ENCODE measurements around the gene CACTIN. TPM values are rescaled to one million over a fixed set of nuclear protein-coding genes. Genes with fewer than 3 reads are reported as not detected.
"Not testable (repeated sequence)": the region's sequence is repeated elsewhere in the genome, so short reads cannot be mapped to it uniquely, and the experiment has no call there.

CACTIN gene
- total RNA-seq, 1 experiment from 2014 or later: 25.1 TPM

DNA sequence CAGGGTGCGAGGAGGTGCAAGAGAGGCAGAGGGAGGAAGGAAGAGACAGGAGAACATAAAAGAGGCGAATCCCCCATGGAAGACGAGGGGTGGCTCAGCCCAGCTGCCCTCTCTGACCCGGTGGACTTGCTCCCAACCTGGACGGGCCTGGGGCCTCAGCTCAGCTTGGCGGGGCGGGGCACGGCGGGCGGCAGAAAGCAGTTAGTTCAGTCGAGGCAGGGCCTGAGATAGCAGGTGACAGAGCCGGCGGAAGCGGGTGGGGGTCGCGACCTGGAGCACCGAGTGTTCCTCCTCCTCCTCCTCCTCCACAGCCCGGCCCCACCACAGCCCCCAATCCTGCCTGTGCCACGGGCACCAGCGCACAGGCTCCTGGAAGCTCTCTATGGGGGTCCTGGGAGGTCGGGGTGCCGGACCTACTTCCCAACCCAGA, 7.0 kb upstream of the CACTIN start:
- Mint-ChIP-seq H3K36me3 (ENCODE audit: insufficient read depth, unreplicated experiment) (no peaks in the 10 kb centered on the region), H3K27me3 (ENCODE audit: insufficient read depth, unreplicated experiment) (no peaks in the 10 kb centered on the region), H3K4me3 (ENCODE audit: unreplicated experiment) (no peak overlapping the region), H3K9me3 (ENCODE audit: unreplicated experiment) (no peaks in the 10 kb centered on the region), H3K4me1 (ENCODE audit: insufficient read depth, unreplicated experiment) (no peaks in the 10 kb centered on the region), H3K27ac (ENCODE audit: low read depth, unreplicated experiment) (no peak overlapping the region)
- TF ChIP-seq, protein P1, sequence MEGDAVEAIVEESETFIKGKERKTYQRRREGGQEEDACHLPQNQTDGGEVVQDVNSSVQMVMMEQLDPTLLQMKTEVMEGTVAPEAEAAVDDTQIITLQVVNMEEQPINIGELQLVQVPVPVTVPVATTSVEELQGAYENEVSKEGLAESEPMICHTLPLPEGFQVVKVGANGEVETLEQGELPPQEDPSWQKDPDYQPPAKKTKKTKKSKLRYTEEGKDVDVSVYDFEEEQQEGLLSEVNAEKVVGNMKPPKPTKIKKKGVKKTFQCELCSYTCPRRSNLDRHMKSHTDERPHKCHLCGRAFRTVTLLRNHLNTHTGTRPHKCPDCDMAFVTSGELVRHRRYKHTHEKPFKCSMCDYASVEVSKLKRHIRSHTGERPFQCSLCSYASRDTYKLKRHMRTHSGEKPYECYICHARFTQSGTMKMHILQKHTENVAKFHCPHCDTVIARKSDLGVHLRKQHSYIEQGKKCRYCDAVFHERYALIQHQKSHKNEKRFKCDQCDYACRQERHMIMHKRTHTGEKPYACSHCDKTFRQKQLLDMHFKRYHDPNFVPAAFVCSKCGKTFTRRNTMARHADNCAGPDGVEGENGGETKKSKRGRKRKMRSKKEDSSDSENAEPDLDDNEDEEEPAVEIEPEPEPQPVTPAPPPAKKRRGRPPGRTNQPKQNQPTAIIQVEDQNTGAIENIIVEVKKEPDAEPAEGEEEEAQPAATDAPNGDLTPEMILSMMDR (IDR thresholded peaks at IDR 0.05; ENCODE audit: unreplicated experiment): no peak
- CTCF ChIA-PET: interaction anchor here (0.6 kb wide), 1 partner anchor 24 kb away, joined by 5 read pairs; no protein-coding TSS in a partner anchor
- intact Hi-C loops (cut with micrococcal nuclease): no loop called here
- BruUV-seq (replicated peaks): no TSS peak
- no peak for DNase-seq (ENCODE audit: unreplicated experiment)
- POLR2A ChIA-PET: no interaction called here

DNA sequence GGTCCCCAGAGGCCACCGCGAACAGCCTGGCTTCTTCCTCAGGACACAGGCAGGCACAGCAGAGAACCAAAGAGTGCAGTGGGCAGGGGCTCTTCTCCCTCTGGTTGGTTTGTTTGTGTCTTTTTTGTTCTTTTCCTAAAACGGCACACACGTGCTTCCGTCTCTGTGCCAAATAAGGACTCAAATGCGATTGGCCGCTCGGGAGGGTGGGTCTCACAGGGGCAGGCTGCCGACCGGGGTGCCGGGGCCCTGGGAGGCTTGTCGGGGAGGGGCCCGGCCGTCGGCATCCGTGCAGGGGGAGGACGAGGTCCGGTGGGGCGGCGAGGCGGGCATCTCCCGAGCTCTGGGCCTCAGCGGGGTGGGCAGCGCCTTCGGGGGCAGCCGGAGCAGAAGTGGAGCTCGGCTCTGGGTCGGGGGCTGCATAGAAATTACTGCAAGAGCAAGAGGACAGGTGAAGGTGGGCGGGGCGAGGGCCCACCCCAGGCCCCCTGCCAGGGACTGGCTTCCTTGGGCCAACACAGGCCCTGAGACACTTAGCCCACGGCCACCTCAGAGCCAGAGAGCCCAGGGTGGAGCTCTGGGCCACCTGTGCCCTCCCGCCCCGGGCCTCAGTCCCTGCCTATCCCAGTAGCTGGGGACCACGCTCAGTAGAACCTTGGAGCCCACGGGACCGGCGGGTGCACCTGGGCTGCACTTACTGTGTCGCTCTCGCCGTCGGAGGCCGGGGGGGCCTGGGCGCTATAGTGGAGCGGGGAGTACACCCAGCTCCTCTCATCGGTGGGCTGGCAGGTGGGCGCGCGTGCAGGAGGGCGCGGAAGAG, 6.4 kb upstream of the CACTIN start:
- no peaks in the 10 kb centered on the region for H3K36me3 Mint-ChIP-seq (ENCODE audit: insufficient read depth, unreplicated experiment)
- no TSS peak for BruUV-seq (replicated peaks)
- no peaks in the 10 kb centered on the region for H3K27me3 Mint-ChIP-seq (ENCODE audit: insufficient read depth, unreplicated experiment)
- intact Hi-C loops (cut with micrococcal nuclease): no loop called here
- CTCF ChIA-PET: interaction anchor here (0.6 kb wide), 1 partner anchor 25 kb away, joined by 5 read pairs; no protein-coding TSS in a partner anchor
- H3K9me3 Mint-ChIP-seq (ENCODE audit: unreplicated experiment): no peaks in the 10 kb centered on the region
- POLR2A ChIA-PET: no interaction called here
- TF ChIP-seq, protein P1 (IDR thresholded peaks at IDR 0.05; ENCODE audit: unreplicated experiment): no peak
- DNase-seq (ENCODE audit: unreplicated experiment): no peak
- no peaks in the 10 kb centered on the region for H3K4me1 Mint-ChIP-seq (ENCODE audit: insufficient read depth, unreplicated experiment)
- no peak overlapping the region for H3K27ac Mint-ChIP-seq (ENCODE audit: low read depth, unreplicated experiment)
- H3K4me3 Mint-ChIP-seq (ENCODE audit: unreplicated experiment): no peak overlapping the region

DNA sequence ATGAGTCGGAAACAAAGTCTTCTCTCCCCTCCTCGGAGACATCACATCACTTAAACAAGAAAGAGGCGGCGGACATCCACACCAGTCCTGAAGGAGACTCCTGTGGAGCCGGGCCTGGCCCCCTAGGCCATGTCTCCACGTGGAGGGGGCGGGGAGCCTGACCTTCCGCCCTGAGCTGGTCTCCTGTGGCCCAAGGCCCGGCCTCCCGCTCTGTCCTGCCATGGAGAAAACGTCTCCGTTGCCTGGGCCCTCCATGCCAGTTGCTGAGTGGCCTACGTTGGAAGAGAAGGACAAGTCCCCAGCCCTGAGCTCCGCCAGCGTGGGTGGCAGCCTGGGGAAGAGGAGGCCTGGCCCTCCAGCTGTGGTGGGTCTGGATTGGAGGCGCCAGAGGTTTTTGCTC, 5.5 kb upstream of the CACTIN start:
- TF ChIP-seq, protein P1 (IDR thresholded peaks at IDR 0.05; ENCODE audit: unreplicated experiment): no peak
- Mint-ChIP-seq H3K36me3 (ENCODE audit: insufficient read depth, unreplicated experiment) (no peaks in the 10 kb centered on the region), H3K4me3 (ENCODE audit: unreplicated experiment) (no peak overlapping the region), H3K27ac (ENCODE audit: low read depth, unreplicated experiment) (no peak overlapping the region), H3K4me1 (ENCODE audit: insufficient read depth, unreplicated experiment) (peaks cover 1% of the 10 kb centered on the region), H3K27me3 (ENCODE audit: insufficient read depth, unreplicated experiment) (no peaks in the 10 kb centered on the region), H3K9me3 (ENCODE audit: unreplicated experiment) (no peaks in the 10 kb centered on the region)
- no peak for DNase-seq (ENCODE audit: unreplicated experiment)
- CTCF ChIA-PET: no interaction called here
- intact Hi-C loops (cut with micrococcal nuclease): no loop called here
- BruUV-seq (replicated peaks): no TSS peak
- POLR2A ChIA-PET: no interaction called here

- intact Hi-C loops (cut with micrococcal nuclease): no loop called here
- CTCF ChIA-PET: no interaction called here
- no TSS peak for BruUV-seq (replicated peaks)
- H3K4me3 Mint-ChIP-seq (ENCODE audit: unreplicated experiment): no peak overlapping the region
- H3K36me3 Mint-ChIP-seq (ENCODE audit: insufficient read depth, unreplicated experiment): no peaks in the 10 kb centered on the region
- TF ChIP-seq, protein P1 (IDR thresholded peaks at IDR 0.05; ENCODE audit: unreplicated experiment): no peak
- POLR2A ChIA-PET: no interaction called here
- no peak for DNase-seq (ENCODE audit: unreplicated experiment)
- no peaks in the 10 kb centered on the region for H3K9me3 Mint-ChIP-seq (ENCODE audit: unreplicated experiment)
- H3K4me1 Mint-ChIP-seq (ENCODE audit: insufficient read depth, unreplicated experiment): peaks cover 5% of the 10 kb centered on the region
- no peaks in the 10 kb centered on the region for H3K27me3 Mint-ChIP-seq (ENCODE audit: insufficient read depth, unreplicated experiment)
- H3K27ac Mint-ChIP-seq (ENCODE audit: low read depth, unreplicated experiment): no peak overlapping the region
These were observed 4.7 kb upstream of the CACTIN start for GRCh38 chr19:3631053-3631861.

GRCh38 chr19:3628766-3629165, 2.2 kb upstream of the CACTIN start:
- H3K4me1 Mint-ChIP-seq (ENCODE audit: insufficient read depth, unreplicated experiment): peaks cover 14% of the 10 kb centered on the region
- intact Hi-C loops (cut with micrococcal nuclease); DNase-seq (ENCODE audit: unreplicated experiment); H3K36me3 Mint-ChIP-seq (ENCODE audit: insufficient read depth, unreplicated experiment); POLR2A ChIA-PET; H3K4me3 Mint-ChIP-seq (ENCODE audit: unreplicated experiment); CTCF ChIA-PET; H3K9me3 Mint-ChIP-seq (ENCODE audit: unreplicated experiment); H3K27me3 Mint-ChIP-seq (ENCODE audit: insufficient read depth, unreplicated experiment); H3K27ac Mint-ChIP-seq (ENCODE audit: low read depth, unreplicated experiment); BruUV-seq (replicated peaks): not testable (repeated sequence)
